NCI-H446 treated with DMSO at 0.1 percent for 48 hours (cell line): Measurements from ENCODE around the gene PALD1.
A peak's percentile ranks its signal among the peaks of the same experiment; 100 is the strongest.

Experiments used
- DNase-seq: peaks from one replicate; lab custom pipeline; 2025; lab: John Stamatoyannopoulos, UW

Gene PALD1

GRCh38 chr10:70458329-70459060 lies 20.1 kb upstream of the PALD1 start:
- no peak for DNase-seq

- no peak for DNase-seq
Measured at GRCh38 chr10:70459061-70459773, 19.4 kb upstream of the PALD1 start.

GRCh38 chr10:70459774-70460490 lies 18.6 kb upstream of the PALD1 start:
- DNase-seq = no peak

GRCh38 chr10:70461397-70462348 lies 16.9 kb upstream of the PALD1 start:
- peak; percentile 3 for DNase-seq

- DNase-seq = peak; percentile 91
Measured at GRCh38 chr10:70462349-70462984, 16.1 kb upstream of the PALD1 start.

GRCh38 chr10:70465278-70465677 lies 13.3 kb upstream of the PALD1 start:
- DNase-seq = no peak

GRCh38 chr10:70465832-70466231 lies 12.7 kb upstream of the PALD1 start:
- no peak for DNase-seq

GRCh38 chr10:70466951-70467350 lies 11.6 kb upstream of the PALD1 start:
- no peak for DNase-seq

- no peak for DNase-seq
Measured at GRCh38 chr10:70472799-70473454, 5.6 kb upstream of the PALD1 start.

GRCh38 chr10:70474780-70475179 lies 3.8 kb upstream of the PALD1 start:
- DNase-seq = no peak

- no peak for DNase-seq
Measured at GRCh38 chr10:70475661-70476060, 2.9 kb upstream of the PALD1 start.

- no peak for DNase-seq
Measured at GRCh38 chr10:70476249-70477035, 2.1 kb upstream of the PALD1 start.

- DNase-seq = no peak
Measured at GRCh38 chr10:70477661-70478162, 855 bp upstream of the PALD1 start.

- DNase-seq = no peak
Measured at GRCh38 chr10:70479165-70479581, 606 bp downstream of the PALD1 start.

GRCh38 chr10:70479626-70480238 lies 1.2 kb downstream of the PALD1 start:
- no peak for DNase-seq

- no peak for DNase-seq
Measured at GRCh38 chr10:70480239-70480861, 1.8 kb downstream of the PALD1 start.

GRCh38 chr10:70481105-70481504 lies 2.5 kb downstream of the PALD1 start:
- no peak for DNase-seq

GRCh38 chr10:70481831-70482530 lies 3.4 kb downstream of the PALD1 start:
- DNase-seq = no peak
